ENCODE results near the gene CALHM6.
"Not testable (repeated sequence)": the region's sequence is repeated elsewhere in the genome, so short reads cannot be mapped to it uniquely, and the experiment has no call there.

The CALHM6 gene

GRCh38 chr6:116483616-116484015 is 22.4 kb downstream of the CALHM6 start:
- DNase-seq = no peak

GRCh38 chr6:116485559-116486184 is 24.5 kb downstream of the CALHM6 start:
- DNase-seq = no peak

GRCh38 chr6:116491610-116492330 is 30.6 kb downstream of the CALHM6 start:
- DNase-seq = no peak

GRCh38 chr6:116492331-116493067 is 31.3 kb downstream of the CALHM6 start:
- no peak for DNase-seq

- not testable (repeated sequence) for DNase-seq
Measured at GRCh38 chr6:116495161-116495560, 34.0 kb downstream of the CALHM6 start.

- no peak for DNase-seq
Measured at GRCh38 chr6:116497113-116497676, 36.0 kb downstream of the CALHM6 start.

GRCh38 chr6:116500969-116501433 is 39.8 kb downstream of the CALHM6 start:
- DNase-seq = peak; percentile 1

GRCh38 chr6:116507324-116507723 is 46.1 kb downstream of the CALHM6 start:
- DNase-seq = no peak

GRCh38 chr6:116508527-116508926 is 47.4 kb downstream of the CALHM6 start:
- no peak for DNase-seq

- DNase-seq = no peak
Measured at GRCh38 chr6:116511424-116512110, 50.4 kb downstream of the CALHM6 start, which contains the start of gene CALHM5. Gene CALHM5 (plus strand): TSS chr6:116511639. CDS start chr6:116511697, 58 bp downstream.

GRCh38 chr6:116512111-116512559 is 51.0 kb downstream of the CALHM6 start:
- DNase-seq = no peak

GRCh38 chr6:116512734-116513133 is 51.6 kb downstream of the CALHM6 start:
- DNase-seq = no peak

Measured in stimulated activated CD4-positive, alpha-beta T cell treated with anti-CD3 and anti-CD28 coated beads, Interleukin-15, amount 100 ng/mL, for 24 hours (primary cell).